ENCODE data around the gene ZNF474. TPM values are rescaled to one million over a fixed set of nuclear protein-coding genes. Genes with fewer than 3 reads are reported as not detected.

Gene ZNF474
- total RNA-seq, 6 donors from 2014 or later, result 0.40 to 15.7 (median 2.4) TPM

DNA sequence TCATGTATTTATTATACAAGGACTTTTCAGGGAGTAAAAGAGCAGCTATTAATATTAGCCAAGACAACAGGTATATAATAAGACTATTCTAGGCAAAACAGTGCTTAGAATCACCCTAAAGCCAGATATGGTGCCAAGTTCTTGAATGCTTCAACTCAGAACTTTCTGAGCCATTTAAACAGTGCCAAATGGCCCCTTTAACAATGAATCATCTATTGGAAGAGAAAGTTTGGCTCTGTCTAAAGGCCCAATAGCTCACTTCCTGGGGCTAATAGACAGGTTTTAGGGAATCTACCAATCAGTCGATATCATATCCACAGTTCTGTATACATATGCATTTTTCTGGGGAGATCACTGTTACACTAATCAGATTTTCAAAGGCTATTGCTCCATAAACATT is 42.9 kb downstream of the ZNF474 start:
- TF ChIP-seq POLR2A (IDR thresholded peaks at IDR 0.05), result no peak
- TF ChIP-seq POLR2AphosphoS5 (IDR thresholded peaks at IDR 0.05), result no peak
- TF ChIP-seq, protein P1, sequence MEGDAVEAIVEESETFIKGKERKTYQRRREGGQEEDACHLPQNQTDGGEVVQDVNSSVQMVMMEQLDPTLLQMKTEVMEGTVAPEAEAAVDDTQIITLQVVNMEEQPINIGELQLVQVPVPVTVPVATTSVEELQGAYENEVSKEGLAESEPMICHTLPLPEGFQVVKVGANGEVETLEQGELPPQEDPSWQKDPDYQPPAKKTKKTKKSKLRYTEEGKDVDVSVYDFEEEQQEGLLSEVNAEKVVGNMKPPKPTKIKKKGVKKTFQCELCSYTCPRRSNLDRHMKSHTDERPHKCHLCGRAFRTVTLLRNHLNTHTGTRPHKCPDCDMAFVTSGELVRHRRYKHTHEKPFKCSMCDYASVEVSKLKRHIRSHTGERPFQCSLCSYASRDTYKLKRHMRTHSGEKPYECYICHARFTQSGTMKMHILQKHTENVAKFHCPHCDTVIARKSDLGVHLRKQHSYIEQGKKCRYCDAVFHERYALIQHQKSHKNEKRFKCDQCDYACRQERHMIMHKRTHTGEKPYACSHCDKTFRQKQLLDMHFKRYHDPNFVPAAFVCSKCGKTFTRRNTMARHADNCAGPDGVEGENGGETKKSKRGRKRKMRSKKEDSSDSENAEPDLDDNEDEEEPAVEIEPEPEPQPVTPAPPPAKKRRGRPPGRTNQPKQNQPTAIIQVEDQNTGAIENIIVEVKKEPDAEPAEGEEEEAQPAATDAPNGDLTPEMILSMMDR (IDR thresholded peaks at IDR 0.05), result no peak
- TF ChIP-seq EP300 (IDR thresholded peaks at IDR 0.05), result no peak
- Histone ChIP-seq H3K9me3 (no peaks in the 10 kb centered on the region), H3K4me3 (no peak overlapping the region), H3K27me3 (no peaks in the 10 kb centered on the region), H3K4me1 (no peaks in the 10 kb centered on the region), H3K27ac (no peak overlapping the region), H3K36me3 (no peaks in the 10 kb centered on the region)
- ATAC-seq (ENCODE audit: low FRiP score in 2 of 2) (no peak), DNase-seq (no peak)
- 82 to 90% methylated on average over 1 of the region's 1 CpG for WGBS, 2 donors

GRCh38 chr5:122173474-122174415 is 44.4 kb downstream of the ZNF474 start:
- no peaks in the 10 kb centered on the region for H3K27me3 ChIP-seq
- no peaks in the 10 kb centered on the region for H3K36me3 ChIP-seq
- TF ChIP-seq POLR2A (IDR thresholded peaks at IDR 0.05) (no peak), POLR2AphosphoS5 (IDR thresholded peaks at IDR 0.05) (no peak), EP300 (IDR thresholded peaks at IDR 0.05) (no peak)
- TF ChIP-seq, protein P1 (IDR thresholded peaks at IDR 0.05), result no peak
- ATAC-seq (ENCODE audit: low FRiP score in 2 of 2), result peak in 1 of 2 donors; percentile 39
- no peak for DNase-seq
- no peak overlapping the region for H3K4me3 ChIP-seq
- H3K9me3 ChIP-seq, result no peaks in the 10 kb centered on the region
- H3K4me1 ChIP-seq, result no peaks in the 10 kb centered on the region
- 61 to 67% methylated on average over 5 of the region's 5 CpGs for WGBS, 2 donors
- no peak overlapping the region for H3K27ac ChIP-seq

DNA sequence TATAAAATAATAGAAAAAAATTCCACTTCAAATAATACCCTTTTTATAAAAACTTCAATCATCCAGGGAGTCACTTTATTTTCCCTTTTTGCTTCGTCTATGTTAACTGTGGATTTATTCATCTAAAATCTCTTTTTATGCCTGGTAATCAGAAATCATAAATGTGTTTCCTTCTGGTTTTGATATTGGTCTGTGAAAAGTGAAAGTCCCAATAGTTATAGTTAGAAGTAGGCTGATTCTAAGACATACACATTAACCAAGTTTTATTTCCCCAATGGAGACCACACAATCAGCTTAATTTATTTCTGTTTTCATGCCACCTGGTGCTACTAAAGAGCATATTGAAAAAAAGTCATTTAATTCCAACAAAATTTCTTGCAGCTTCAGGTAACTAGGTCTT is 45.7 kb downstream of the ZNF474 start:
- TF ChIP-seq, protein P1 (IDR thresholded peaks at IDR 0.05), result no peak
- TF ChIP-seq POLR2AphosphoS5 (IDR thresholded peaks at IDR 0.05) (no peak), POLR2A (IDR thresholded peaks at IDR 0.05) (no peak), EP300 (IDR thresholded peaks at IDR 0.05) (no peak)
- Histone ChIP-seq H3K9me3 (no peaks in the 10 kb centered on the region), H3K4me3 (no peak overlapping the region), H3K4me1 (no peaks in the 10 kb centered on the region), H3K36me3 (no peaks in the 10 kb centered on the region), H3K27me3 (no peaks in the 10 kb centered on the region), H3K27ac (no peak overlapping the region)
- DNase-seq (no peak), ATAC-seq (ENCODE audit: low FRiP score in 2 of 2) (no peak)
- WGBS, 2 donors, result 52 to 60% methylated on average over 1 of the region's 1 CpG

DNA sequence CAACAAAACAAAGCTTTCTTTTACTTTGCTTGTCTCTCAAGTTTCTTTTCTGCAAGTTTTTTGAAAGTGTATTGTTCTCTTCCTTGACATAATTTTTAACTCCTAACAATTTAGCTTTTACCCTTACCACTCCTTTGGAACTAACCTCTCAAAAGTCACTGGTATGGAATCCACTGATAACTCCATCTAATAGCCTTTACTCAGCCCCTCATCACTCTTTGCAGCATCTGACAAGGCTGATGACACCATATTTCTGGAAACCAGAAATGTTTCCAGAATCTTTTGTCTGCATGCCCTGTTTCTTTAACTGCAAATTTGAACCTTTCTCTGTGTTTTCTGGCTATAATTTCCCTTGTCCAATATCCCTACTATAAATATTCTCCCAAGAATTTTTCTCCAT is 46.5 kb downstream of the ZNF474 start:
- DNase-seq (no peak), ATAC-seq (ENCODE audit: low FRiP score in 2 of 2) (no peak)
- TF ChIP-seq EP300 (IDR thresholded peaks at IDR 0.05) (no peak), POLR2AphosphoS5 (IDR thresholded peaks at IDR 0.05) (no peak), POLR2A (IDR thresholded peaks at IDR 0.05) (no peak)
- TF ChIP-seq, protein P1 (IDR thresholded peaks at IDR 0.05), result no peak
- Histone ChIP-seq H3K9me3 (no peaks in the 10 kb centered on the region), H3K27me3 (no peaks in the 10 kb centered on the region), H3K27ac (no peak overlapping the region), H3K36me3 (no peaks in the 10 kb centered on the region), H3K4me1 (no peaks in the 10 kb centered on the region), H3K4me3 (no peak overlapping the region)

Measured in upper lobe of left lung (tissue), 6 donors.